GM12801 (cell line): ENCODE data around the gene ZNF182.

Experiments used
- CTCF ChIP-seq: IDR thresholded peaks from one replicate; pipeline ENCODE4 v1.5.1; 2011; ENCODE audit warnings: control low read depth; ENCODE audit not compliant: insufficient read length; ENCODE audit errors: extremely low read depth

Gene ZNF182

DNA sequence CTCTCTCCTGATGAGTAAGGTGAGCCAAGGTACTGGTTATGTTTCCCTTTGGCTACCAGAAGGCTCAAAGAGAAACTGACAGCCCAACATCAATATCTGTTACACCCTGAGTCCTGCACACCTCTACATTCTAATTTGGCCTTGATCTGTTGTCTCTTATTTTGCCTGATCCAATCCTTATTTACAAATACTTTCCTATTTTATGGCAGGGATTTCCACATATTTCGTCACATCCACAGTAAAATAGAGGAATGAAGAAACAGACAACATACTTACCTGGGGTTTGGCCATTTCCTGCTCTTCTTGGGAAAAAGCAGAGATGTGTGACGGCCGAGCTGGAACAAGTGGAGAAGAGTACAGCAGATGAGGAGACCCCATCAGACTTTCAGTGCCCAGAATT lies 1.5 kb downstream of the ZNF182 start:
- TF ChIP-seq CTCF = no peak

DNA sequence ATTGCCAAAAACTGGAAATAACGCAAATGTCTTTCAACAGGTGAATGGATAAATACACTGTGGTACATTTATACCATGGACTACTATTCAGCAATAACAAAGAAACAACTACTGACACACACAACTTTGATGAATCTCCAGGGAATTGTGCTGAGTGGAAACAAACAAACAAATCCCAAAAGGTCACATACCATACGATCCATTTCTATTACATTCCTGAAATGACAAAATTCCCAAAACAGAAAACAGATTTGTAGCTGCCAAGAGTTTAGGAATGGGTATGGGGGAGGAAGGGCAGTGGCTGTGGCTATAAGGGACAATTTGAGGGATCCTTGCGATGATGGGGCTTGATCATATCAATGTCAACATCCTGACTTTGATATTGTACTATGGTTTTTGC lies 2.5 kb downstream of the ZNF182 start:
- no peak for TF ChIP-seq CTCF

GRCh38 chrX:47992669-47993068 lies 11.1 kb downstream of the ZNF182 start:
- no peak for TF ChIP-seq CTCF

GRCh38 chrX:47992095-47992380 lies 11.8 kb downstream of the ZNF182 start:
- no peak for TF ChIP-seq CTCF

DNA sequence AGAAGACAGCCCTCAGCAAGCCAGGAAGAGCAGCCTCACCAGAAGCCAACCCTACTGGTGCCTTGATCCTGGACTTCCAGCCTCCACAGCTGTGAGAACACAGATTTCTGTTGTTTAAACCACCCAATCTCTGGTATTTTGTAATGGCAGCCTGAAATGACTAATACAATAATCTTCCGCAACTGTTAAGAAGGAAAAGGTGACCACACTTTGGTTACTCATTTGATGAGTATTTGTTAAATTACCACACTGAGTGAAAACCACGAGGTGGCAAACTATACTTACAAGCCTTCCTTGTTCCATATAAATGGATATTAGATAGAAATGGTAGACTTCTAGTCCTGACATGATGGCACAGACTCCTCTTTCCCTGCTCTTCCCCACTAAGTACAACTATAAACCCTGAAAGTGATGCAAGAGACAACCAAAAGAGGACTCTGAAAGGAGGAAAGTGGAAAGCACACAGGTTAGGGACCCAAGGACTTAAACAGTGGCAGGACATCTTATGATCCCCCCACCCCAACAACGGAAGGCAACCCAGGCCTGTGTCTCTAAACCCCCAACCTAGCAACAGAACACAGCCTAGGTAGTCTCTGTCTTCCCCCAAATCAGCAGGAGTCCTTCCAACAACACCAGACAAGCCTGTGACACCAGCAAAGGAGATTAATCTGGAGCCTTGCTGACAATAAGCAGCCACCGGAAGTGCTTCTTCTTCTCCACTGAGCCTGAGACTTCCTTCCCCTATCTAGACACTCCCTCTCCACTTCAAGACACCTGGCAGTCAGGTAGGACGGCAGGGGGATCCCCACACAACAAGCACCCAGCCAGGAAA lies 12.3 kb downstream of the ZNF182 start:
- no peak for TF ChIP-seq CTCF

DNA sequence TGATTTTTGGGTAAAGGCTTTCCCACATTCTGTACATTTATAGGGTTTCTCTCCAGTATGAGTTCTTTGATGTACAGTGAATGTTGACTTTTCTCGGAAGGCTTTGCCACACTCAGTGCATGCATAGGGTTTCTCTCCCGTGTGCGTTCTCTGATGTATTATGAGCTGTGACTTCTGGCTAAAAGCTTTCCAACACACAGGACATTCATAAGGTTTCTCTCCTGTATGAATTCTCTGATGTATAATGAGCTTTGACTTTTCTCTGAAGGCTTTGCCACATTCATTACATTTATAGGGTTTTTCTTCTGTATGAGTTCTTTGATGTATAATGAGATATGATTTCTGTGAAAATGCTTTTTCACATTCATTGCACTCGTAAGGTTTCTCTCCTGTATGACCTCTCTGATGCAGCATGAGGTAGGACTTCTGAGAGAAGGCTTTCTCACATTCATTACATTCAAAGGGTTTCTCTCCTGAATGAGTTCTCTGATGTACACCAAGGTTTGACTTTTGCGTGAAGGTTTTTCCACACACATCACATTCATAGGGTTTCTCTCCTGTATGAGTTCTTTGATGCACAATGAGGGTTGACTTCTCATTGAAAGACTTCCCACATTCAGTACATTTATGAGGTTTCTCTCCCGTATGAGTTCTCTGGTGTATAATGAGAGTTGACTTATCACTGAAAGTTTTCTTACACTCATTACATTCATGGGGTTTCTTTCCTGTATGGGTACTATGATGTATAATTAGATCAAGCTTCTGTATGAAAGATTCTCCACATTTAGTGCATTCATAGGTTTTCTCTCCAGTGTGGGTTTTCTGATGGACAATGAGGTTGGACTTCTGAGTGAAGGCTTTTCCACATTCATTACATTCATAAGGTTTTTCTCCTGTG lies 27.3 kb downstream of the ZNF182 start:
- TF ChIP-seq CTCF = no peak

DNA sequence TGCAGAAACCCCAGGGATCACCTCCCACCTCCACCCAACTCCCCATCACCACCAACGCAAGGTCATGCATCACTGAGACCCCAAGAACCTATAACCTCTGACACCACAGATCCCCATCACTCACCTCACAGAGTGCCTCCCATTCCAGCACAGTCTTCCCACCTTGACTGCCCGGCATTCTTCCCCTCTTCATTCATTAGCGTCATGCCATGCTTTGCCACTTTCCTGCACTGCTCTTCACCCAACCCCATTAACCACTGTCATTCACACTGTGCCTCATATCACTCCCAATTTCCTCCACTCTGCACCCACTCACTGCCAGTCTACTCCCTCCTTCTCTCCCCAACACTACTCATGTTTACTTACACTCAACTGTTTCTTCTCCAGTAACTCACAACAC lies 30.6 kb downstream of the ZNF182 start:
- TF ChIP-seq CTCF = no peak
